PC-3 (cell line): ENCODE results near the gene RAX2. TPM values are rescaled to one million over a fixed set of nuclear protein-coding genes. Genes with fewer than 3 reads are reported as not detected.

Experiments
- ATAC-seq: fragments of 200-7000 bp; cut with Tn5 transposase; 2 replicates; pipeline ENCODE4 v1.9.1; 2020; ENCODE audit warnings: mild to moderate bottlenecking, moderate library complexity
- BruUV-seq: library from RNA; stranded (reverse); fragments of 400-500 nt; replicated peaks from 2 replicates; lab custom pipeline; 2021; lab: Mats Ljungman, UMichigan
- CTCF ChIA-PET: fragments of 300-600 bp; sonication (Branson Sonifier 250); formaldehyde crosslinking; loops from one replicate; lab custom pipeline; 2022; ENCODE audit warnings: antibody characterized with exemption; lab: Charles Lee
- POLR2A ChIA-PET: fragments of 300-600 bp; sonication (Branson Sonifier 250); formaldehyde crosslinking; loops from one replicate; lab custom pipeline; 2022; ENCODE audit warnings: antibody characterized with exemption; ENCODE audit not compliant: unreplicated experiment; lab: Charles Lee
- DNase-seq: peaks from one replicate; pipeline ENCODE4 v3.0.0-alpha.2; 2015
- H2AFZ ChIP-seq: fragments of 300-600 bp; sonication (generic); 2 replicates; pipeline ENCODE4 v1.6.0; 2016; ENCODE audit warnings: antibody characterized with exemption, low read length
- H3F3A ChIP-seq: fragments of 300-600 bp; sonication (generic); one replicate; pipeline ENCODE4 v1.6.0; 2017; ENCODE audit warnings: antibody characterized with exemption, low read length, control low read depth, mild to moderate bottlenecking; ENCODE audit not compliant: unreplicated experiment
- H3K27ac ChIP-seq: fragments of 300-600 bp; sonication (generic); 2 replicates; pipeline ENCODE4 v1.5.1; 2016; ENCODE audit warnings: mild to moderate bottlenecking, low read length
- H3K27me3 ChIP-seq: fragments of 300-600 bp; sonication (generic); 2 replicates; pipeline ENCODE4 v1.6.1; 2016; ENCODE audit warnings: low read length, mixed read lengths
- H3K36me3 ChIP-seq: fragments of 300-600 bp; sonication (generic); 2 replicates; pipeline ENCODE4 v1.6.1; 2016; ENCODE audit warnings: low read depth, mixed run types, low read length, mixed read lengths
- H3K4me1 ChIP-seq: fragments of 300-600 bp; sonication (generic); 2 replicates; pipeline ENCODE4 v1.5.1; 2016; ENCODE audit warnings: low read length; ENCODE audit not compliant: insufficient read depth
- H3K4me2 ChIP-seq: fragments of 300-600 bp; sonication (generic); 2 replicates; pipeline ENCODE4 v1.6.0; 2016; ENCODE audit warnings: low read length
- H3K4me3 ChIP-seq: fragments of 300-600 bp; sonication (generic); 2 replicates; pipeline ENCODE4 v1.5.1; 2016; ENCODE audit warnings: mild to moderate bottlenecking, low read length, mixed read lengths
- H3K79me2 ChIP-seq: fragments of 300-600 bp; sonication (generic); 2 replicates; pipeline ENCODE4 v1.6.1; 2017; ENCODE audit warnings: low read length, mixed read lengths
- H3K9ac ChIP-seq: fragments of 300-600 bp; sonication (generic); 2 replicates; pipeline ENCODE4 v1.6.0; 2016; ENCODE audit warnings: mild to moderate bottlenecking, low read length
- H3K9me2 ChIP-seq: fragments of 300-600 bp; sonication (generic); replicated peaks from 2 replicates; pipeline ENCODE4 v1.6.1; 2016; ENCODE audit warnings: mixed run types, low read length, mixed read lengths
- H3K9me3 ChIP-seq: fragments of 300-600 bp; sonication (generic); 2 replicates; pipeline ENCODE4 v1.6.1; 2016; ENCODE audit warnings: low read length, mixed read lengths
- H4K20me1 ChIP-seq: fragments of 300-600 bp; sonication (generic); 2 replicates; pipeline ENCODE4 v1.6.1; 2016; ENCODE audit warnings: low read length, mixed read lengths
- CTCF ChIP-seq: fragments of 300-600 bp; sonication (generic); conservative IDR thresholded peaks from 2 replicates; pipeline ENCODE4 v1.5.1; 2017; ENCODE audit warnings: antibody characterized with exemption, low read depth, mild to moderate bottlenecking, low read length
- EZH2 ChIP-seq: fragments of 300-600 bp; sonication (generic); IDR thresholded peaks from one replicate; pipeline ENCODE4 v1.6.1; 2017; ENCODE audit warnings: antibody characterized with exemption, mild to moderate bottlenecking, low read length; ENCODE audit not compliant: unreplicated experiment
- EZH2phosphoT487 ChIP-seq: fragments of 300-600 bp; sonication (generic); IDR thresholded peaks from 2 replicates; pipeline ENCODE4 v1.6.1; 2018; ENCODE audit warnings: mild to moderate bottlenecking, antibody characterized with exemption, low read length, borderline replicate concordance
- intact Hi-C: fragments of 100-400 bp; cut with micrococcal nuclease; formaldehyde crosslinking; loops from 2 replicates; pipeline ENCODE4 v1.9.0; 2023
- total RNA-seq: library from RNA; depleted of rRNA; stranded (reverse); fragments of >200 nt; gene quantifications from 2 replicates; pipeline ENCODE4 v1.2.3, GENCODE V29; 2014

Gene RAX2
- total RNA-seq, 1 experiment from 2014 or later = not detected

- Histone ChIP-seq H3F3A (no peaks in the 10 kb centered on the region), H2AFZ (peak overlapping the region; percentile 69), H3K27ac (no peak overlapping the region), H3K9me2 (no peaks in the 10 kb centered on the region), H3K4me2 (peak overlapping the region; percentile 74), H4K20me1 (no peaks in the 10 kb centered on the region), H3K79me2 (no peaks in the 10 kb centered on the region), H3K36me3 (no peaks in the 10 kb centered on the region), H3K4me3 (peak overlapping the region; percentile 57; the same call in 1 of the 2 replicates), H3K9me3 (no peaks in the 10 kb centered on the region), H3K9ac (no peak overlapping the region), H3K27me3 (no peaks in the 10 kb centered on the region), H3K4me1 (peaks cover 7% of the 10 kb centered on the region; the same call in 1 of the 2 replicates)
- ChIA-PET POLR2A (no interaction called here), CTCF (no interaction called here)
- BruUV-seq = no TSS peak
- ATAC-seq (no peak), DNase-seq (no peak)
- TF ChIP-seq EZH2 (no peak), EZH2phosphoT487 (no peak), CTCF (no peak)
- intact Hi-C loops = no loop called here
Observed at GRCh38 chr19:3818918-3819317, 46.9 kb upstream of the RAX2 start.

- H3K4me3 ChIP-seq = peak overlapping the region; percentile 57; the same call in 1 of the 2 replicates
- CTCF ChIA-PET = interaction anchor here (0.6 kb wide), 1 partner anchor 101 kb away, joined by 5 read pairs; no protein-coding TSS in a partner anchor
Observed at GRCh38 chr19:3818466-3818865, 46.4 kb upstream of the RAX2 start.

More at GRCh38 chr19:3818466-3818865, 46.4 kb upstream of the RAX2 start:
- H3F3A ChIP-seq = no peaks in the 10 kb centered on the region
- H3K4me1 ChIP-seq = peaks cover 7% of the 10 kb centered on the region; the same call in 1 of the 2 replicates
- no peaks in the 10 kb centered on the region for H4K20me1 ChIP-seq
- H3K27me3 ChIP-seq = no peaks in the 10 kb centered on the region
- POLR2A ChIA-PET = no interaction called here
- no TSS peak for BruUV-seq
- ATAC-seq = peak; percentile 70
- peak overlapping the region; percentile 74 for H3K4me2 ChIP-seq
- H3K9ac ChIP-seq = no peak overlapping the region
- H3K27ac ChIP-seq = no peak overlapping the region
- peak; percentile 48 for DNase-seq
- no peaks in the 10 kb centered on the region for H3K36me3 ChIP-seq
- H3K79me2 ChIP-seq = no peaks in the 10 kb centered on the region
- peak overlapping the region; percentile 69 for H2AFZ ChIP-seq
- TF ChIP-seq EZH2 = no peak
- TF ChIP-seq CTCF = no peak
- no peak for TF ChIP-seq EZH2phosphoT487
- no peaks in the 10 kb centered on the region for H3K9me2 ChIP-seq
- intact Hi-C loops = no loop called here
- no peaks in the 10 kb centered on the region for H3K9me3 ChIP-seq
